Right kidney (tissue), 9 donors: ENCODE measurements around the gene CYSLTR2.

Source experiments
- DNase-seq: peaks from one replicate; pipeline ENCODE4 v3.0.0-alpha.2; 2016
- long read RNA-seq, 8 donors: transcript quantifications; one replicate each; lab custom pipeline, GENCODE V29; 2026

The CYSLTR2 gene
- long read RNA-seq, donor 1: 0 reads
- long read RNA-seq, donor 2: 0 reads
- long read RNA-seq, donor 3, full-length matches to known transcripts: 1 of 1 reads
- long read RNA-seq, donor 3, partial matches to known transcripts: 0 of 1 reads
- long read RNA-seq, donor 3, other reads (novel, unspliced or antisense): 0 of 1 reads
- long read RNA-seq, donor 4, partial matches to known transcripts: 0 of 1 reads
- long read RNA-seq, donor 4, other reads (novel, unspliced or antisense): 0 of 1 reads
- long read RNA-seq, donor 5: 0 reads
- long read RNA-seq, donor 6: 0 reads
- long read RNA-seq, donor 7, full-length matches to known transcripts: 1 of 1 reads
- long read RNA-seq, donor 7, partial matches to known transcripts: 0 of 1 reads
- long read RNA-seq, donor 7, other reads (novel, unspliced or antisense): 0 of 1 reads
- long read RNA-seq, donor 8, full-length matches to known transcripts: 2 of 2 reads
- long read RNA-seq, donor 8, partial matches to known transcripts: 0 of 2 reads
- long read RNA-seq, donor 8, other reads (novel, unspliced or antisense): 0 of 2 reads

DNA sequence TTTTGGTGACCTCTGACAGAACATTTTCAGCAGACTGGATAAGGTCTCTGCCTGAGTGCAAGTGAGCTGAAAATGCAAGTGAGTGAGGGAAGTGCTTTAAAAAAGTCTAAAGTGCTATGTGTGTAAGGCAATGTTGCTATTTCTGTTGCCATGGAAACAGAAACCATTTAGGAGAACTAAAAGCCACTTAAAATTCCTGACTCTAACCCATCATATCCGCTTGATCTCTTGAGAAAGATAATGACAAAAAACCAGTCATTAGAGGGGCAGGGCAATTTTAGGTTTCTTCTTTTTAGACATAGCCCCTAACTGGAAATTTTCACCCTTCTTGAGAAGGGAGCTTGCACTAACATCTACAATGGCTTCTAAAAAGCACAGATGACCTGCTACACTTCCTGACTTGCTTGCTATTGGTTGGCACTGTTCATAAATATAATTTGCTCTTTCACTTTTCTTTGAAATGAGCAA lies at the start of gene CYSLTR2:
CYSLTR2 (plus strand) TSS at position 458 of the 468 bp plus-strand sequence. CDS start 52,889 bp downstream, outside the sequence.
- no peak for DNase-seq

- DNase-seq: no peak
Observed at GRCh38 chr13:48615049-48615448, 38.7 kb upstream of the CYSLTR2 start.

GRCh38 chr13:48618937-48619336 lies 34.8 kb upstream of the CYSLTR2 start:
- no peak for DNase-seq

- no peak for DNase-seq
Observed at GRCh38 chr13:48621056-48621455, 32.7 kb upstream of the CYSLTR2 start.

DNA sequence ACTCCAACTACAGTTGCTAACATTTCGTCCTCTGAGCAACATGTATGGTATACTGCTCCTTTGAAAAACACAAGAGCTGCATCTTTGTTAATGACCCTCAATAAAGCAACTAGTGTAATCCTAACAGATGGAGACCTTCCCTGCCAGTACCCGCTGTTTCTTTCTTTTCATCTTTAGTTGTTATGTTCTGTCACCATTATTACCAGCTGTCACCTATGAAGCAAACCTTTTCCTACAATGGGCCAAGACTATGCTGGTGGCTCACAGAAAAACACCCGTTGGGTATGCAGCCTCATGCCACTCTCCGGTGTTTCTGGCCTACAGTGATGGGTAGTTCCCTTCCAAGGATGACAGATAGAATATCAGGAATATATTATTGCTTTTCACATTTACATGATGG lies 29.7 kb upstream of the CYSLTR2 start:
- no peak for DNase-seq

DNA sequence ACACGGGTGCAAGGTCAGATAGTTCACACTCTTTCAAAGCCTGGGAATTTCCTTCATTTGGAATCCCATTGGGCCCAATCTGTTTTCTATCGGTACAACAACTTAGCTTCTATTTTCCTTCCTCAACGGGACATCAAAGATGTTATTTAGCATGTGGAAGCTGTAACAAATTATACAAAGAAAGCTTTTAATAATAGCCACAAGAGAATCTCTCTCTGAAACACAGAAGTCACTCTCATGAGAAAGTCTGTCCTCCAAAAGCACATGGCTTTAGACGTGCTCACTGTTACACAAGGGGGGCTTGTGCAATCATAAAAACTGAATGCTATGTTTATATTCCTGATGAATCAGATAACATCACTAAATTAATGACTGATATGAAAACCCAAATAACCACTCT lies 28.9 kb upstream of the CYSLTR2 start:
- DNase-seq: no peak

- peak; percentile 30 for DNase-seq
Observed at GRCh38 chr13:48625413-48626076, 28.2 kb upstream of the CYSLTR2 start.

- DNase-seq: peak; percentile 53
Observed at GRCh38 chr13:48626077-48626449, 27.7 kb upstream of the CYSLTR2 start.

GRCh38 chr13:48626726-48627451 lies 26.8 kb upstream of the CYSLTR2 start:
- no peak for DNase-seq

DNA sequence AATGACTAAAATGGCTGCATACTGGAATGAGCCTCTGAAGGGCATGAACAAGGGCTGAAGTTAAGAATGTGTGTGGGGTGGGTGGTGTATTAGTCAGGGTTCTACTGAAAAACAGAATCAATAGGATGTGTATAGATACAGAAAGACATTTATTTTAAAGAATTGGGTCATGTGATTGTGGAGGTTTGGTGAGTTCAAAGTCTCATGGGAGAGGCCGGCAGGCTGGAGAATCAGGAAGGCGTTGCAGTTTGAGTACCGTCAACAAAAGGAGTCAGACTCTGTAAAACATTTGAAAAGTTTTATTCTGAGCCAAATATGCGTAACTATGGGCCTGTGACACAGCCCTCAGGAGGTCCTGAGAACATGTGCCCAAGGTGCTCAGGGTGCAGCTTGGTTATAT lies 24.5 kb upstream of the CYSLTR2 start:
- DNase-seq: no peak

- no peak for DNase-seq
Observed at GRCh38 chr13:48630291-48630690, 23.4 kb upstream of the CYSLTR2 start.

GRCh38 chr13:48630773-48631172 lies 23.0 kb upstream of the CYSLTR2 start:
- no peak for DNase-seq

- no peak for DNase-seq
Observed at GRCh38 chr13:48631441-48631840, 22.3 kb upstream of the CYSLTR2 start.

- no peak for DNase-seq
Observed at GRCh38 chr13:48633700-48634099, 20.0 kb upstream of the CYSLTR2 start.

DNA sequence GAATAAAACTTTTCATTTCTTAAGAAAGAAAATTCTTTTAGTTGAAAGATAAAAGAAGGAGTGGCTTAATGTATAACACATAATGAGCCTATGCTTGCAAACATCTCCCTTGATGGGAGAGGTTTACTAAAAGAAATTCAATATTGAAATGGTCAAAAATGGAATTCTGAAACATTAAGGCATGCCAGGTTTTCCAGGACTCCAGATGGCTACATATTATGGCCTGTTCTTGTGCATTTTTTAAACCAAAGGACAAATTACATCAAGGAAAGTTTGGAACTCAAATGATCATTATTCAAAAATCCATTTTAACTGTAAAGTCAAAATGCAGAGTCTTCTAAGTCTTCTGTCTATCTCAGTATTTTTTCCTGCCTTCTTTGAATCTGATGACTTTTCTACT lies 19.1 kb upstream of the CYSLTR2 start:
- no peak for DNase-seq

DNA sequence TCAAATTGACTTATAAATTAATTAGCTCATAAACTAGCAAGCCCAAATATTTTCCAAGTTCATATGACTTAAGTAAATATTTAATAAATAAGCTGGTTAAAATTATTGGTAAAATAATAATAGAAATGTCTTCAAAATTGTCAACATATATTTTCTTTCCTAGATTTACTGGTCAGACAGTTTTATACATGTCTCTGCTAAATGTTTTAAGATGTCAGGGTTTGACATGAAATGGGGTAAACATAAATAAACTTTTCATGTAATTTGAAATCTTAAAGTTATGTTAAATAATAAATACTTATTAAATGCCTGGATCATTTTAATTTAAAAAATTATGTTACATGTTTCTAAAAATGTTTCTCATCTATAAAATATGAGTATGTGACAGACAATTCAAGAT lies 18.3 kb upstream of the CYSLTR2 start:
- DNase-seq: no peak

DNA sequence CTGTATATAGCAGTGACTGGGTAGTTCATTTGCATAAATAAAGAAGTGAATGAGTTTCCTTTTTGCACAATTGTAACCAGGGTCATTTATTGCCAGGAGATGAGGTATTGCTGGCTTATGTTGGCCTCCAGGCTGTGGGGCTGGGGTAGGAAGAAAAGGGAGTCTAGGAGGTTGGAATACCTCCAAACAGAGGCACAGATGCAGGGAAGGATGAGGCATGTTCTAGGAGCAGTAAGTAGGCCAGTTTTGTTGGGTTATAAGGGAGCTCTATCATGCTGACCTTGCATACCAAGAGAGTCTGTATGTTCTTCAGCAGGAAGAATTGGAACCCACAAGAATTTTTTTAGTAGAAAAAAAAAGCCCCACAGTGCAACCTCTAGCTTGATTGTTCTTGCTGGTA lies 17.2 kb upstream of the CYSLTR2 start:
- DNase-seq: no peak

DNA sequence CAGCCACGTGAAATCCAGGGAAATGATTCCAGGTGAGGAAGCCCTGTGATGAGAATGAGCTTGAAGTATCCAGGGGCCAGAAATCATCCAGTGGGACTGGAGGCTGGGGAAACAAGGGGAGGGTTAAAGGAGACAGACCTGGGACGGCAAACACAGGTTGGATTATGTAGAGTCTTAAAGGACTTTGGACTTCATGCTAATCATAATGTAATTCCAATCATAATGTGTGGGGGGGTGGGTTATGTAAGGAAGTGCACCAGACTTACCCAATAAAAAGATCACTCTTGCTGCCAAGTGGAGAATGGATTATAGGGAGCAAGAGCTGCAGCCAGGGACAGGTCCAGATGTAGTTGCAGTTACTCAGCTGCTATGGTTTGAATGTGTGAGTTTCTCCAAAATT lies 16.1 kb upstream of the CYSLTR2 start:
- no peak for DNase-seq

DNA sequence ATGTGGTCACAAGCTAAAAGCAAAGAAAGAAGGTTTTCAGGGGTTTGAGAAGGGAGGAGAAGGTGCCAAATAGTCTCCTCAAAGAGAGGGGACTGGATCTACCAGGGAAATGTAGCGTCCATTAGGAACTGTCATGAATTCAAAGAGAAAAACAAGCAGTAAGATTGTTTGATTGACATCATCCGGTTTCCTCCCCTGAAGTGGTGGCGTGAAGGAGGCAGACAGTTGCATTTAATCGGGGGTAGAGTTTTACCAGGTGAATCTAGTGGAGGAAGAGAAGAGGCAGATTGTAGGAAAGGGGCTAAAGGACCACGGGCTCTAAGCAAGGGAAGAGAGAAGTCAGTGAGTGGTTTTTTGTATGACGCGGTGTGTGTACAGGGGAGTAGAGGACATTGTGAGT lies 13.0 kb upstream of the CYSLTR2 start:
- no peak for DNase-seq

- DNase-seq: no peak
Observed at GRCh38 chr13:48641404-48641803, 12.3 kb upstream of the CYSLTR2 start.

DNA sequence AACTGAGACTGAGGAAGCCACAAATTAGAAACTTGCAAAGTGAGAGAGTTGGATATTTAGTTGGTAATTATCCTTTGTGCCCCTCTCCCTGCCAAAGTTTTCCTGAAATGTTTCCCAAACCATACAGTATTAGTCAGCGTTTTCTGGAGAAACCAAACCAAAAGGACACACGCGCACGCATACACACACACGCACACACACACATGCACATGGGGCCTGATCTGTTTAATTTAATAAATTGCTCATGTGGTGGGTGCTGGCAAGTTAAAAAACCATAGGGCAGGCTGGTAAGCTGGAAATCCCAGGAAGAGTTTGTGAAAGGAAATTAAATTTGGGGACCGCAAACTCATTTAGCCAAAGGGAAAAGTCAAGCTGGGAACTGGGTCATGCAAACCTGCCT lies 11.7 kb upstream of the CYSLTR2 start:
- no peak for DNase-seq

DNA sequence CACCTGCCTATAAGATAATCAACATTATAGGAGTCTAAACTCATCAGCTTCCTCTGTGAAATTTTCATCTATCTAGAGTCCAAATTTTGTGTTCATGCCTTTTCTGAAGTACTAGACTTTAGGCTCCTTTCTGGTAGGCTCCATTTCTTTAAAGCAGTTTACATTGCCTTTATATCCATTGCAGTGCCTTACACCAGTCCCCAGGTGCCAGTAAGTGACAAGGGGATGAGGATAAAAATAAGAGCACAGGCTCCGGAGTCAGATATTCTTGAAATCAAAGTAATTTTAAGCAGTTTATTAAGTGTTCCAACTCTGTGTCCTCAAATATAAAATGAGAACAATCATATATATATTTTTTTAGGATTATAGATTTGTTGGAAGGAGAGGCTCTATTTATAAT lies 10.6 kb upstream of the CYSLTR2 start:
- DNase-seq: no peak

DNA sequence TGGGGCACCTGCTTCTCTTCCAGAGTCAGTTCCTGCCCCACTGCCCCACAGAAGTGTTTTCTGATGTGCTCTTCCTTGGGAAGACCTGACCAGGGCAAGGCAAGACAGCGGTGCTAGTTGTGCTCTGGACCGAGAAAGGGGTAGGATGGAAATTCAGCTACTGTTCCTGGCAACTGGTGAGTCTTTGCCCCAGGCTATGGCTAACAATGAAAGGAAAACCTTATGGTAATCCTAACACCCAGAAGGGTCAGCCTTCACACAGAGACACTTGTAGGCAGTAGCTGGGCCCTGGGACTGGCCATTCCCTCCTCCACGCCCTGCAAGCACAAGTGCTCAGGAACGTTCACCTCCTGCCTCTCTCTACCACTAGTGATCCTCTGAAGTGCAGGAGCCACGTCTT lies 9.6 kb upstream of the CYSLTR2 start:
- no peak for DNase-seq
